ENCODE measurements around the gene FRAT2.

DNA sequence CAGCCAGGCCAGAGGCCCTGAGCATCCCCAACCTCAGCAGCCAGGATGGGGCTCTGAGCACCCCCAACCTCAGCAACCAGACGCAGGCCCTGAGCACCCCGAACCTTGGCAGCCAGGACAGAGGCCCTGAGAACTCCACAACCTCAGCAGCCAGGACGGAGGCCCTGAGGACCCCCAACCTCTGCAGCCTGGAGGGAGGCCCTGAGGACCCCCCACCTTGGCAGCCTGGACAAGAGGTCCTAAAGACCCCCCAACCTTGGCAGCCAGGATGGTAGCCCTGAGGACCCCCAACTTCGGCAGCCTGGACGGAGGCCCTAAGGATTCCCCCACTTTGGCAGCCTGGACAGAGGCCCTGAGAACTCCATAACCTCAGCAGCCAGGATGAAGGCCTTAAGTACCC lies 49.6 kb upstream of the FRAT2 start:
- TF ChIP-seq EZH2phosphoT487 (IDR thresholded peaks at IDR 0.05; ENCODE audit: borderline replicate concordance) (no peak), CTCF (conservative IDR thresholded peaks at IDR 0.05; ENCODE audit: low read length) (no peak)
